IPS DF 4.7 (cell line): Measurements from ENCODE around the gene KCNK4.

ENCODE experiments used
- DNase-seq: peaks from one replicate; pipeline ENCODE4 v3.0.0-alpha.2; 2013; ENCODE audit warnings: low spot score; ENCODE audit errors: extremely low read depth

The KCNK4 gene

GRCh38 chr11:64289002-64289564, 2.0 kb upstream of the KCNK4 start:
- DNase-seq = no peak

GRCh38 chr11:64290352-64291261, 495 bp upstream of the KCNK4 start:
- DNase-seq = no peak

GRCh38 chr11:64291752-64292459, 804 bp downstream of the KCNK4 start:
- no peak for DNase-seq

- DNase-seq = no peak
Observed at GRCh38 chr11:64292460-64293254, 1.6 kb downstream of the KCNK4 start.

- DNase-seq = no peak
Observed at GRCh38 chr11:64294774-64295173, 3.7 kb downstream of the KCNK4 start.

GRCh38 chr11:64295760-64296159, 4.7 kb downstream of the KCNK4 start:
- no peak for DNase-seq

GRCh38 chr11:64296236-64296635, 5.1 kb downstream of the KCNK4 start:
- no peak for DNase-seq

GRCh38 chr11:64296830-64297698, 6.0 kb downstream of the KCNK4 start:
- no peak for DNase-seq

GRCh38 chr11:64297699-64298358, 6.7 kb downstream of the KCNK4 start:
- no peak for DNase-seq

GRCh38 chr11:64298966-64299846, 8.1 kb downstream of the KCNK4 start:
- no peak for DNase-seq

- no peak for DNase-seq
Observed at GRCh38 chr11:64299847-64300648, 8.9 kb downstream of the KCNK4 start, which contains the start of gene CATSPERZ. CATSPERZ (plus strand) TSS chr11:64300358; CDS start chr11:64300411, 53 bp downstream.

- DNase-seq = no peak
Observed at GRCh38 chr11:64303109-64304031, 12.3 kb downstream of the KCNK4 start.

GRCh38 chr11:64304032-64304315, 12.9 kb downstream of the KCNK4 start:
- no peak for DNase-seq

- no peak for DNase-seq
Observed at GRCh38 chr11:64304316-64305072, 13.4 kb downstream of the KCNK4 start.

GRCh38 chr11:64305075-64305690, 14.1 kb downstream of the KCNK4 start, which contains the start of gene ESRRA:
ESRRA (plus strand) TSS chr11:64305524; CDS start chr11:64307180, 1,656 bp downstream.
- no peak for DNase-seq
